ENCODE measurements around the gene MPPED1. TPM values are rescaled to one million over a fixed set of nuclear protein-coding genes. Genes with fewer than 3 reads are reported as not detected.

MPPED1 gene, protein sequence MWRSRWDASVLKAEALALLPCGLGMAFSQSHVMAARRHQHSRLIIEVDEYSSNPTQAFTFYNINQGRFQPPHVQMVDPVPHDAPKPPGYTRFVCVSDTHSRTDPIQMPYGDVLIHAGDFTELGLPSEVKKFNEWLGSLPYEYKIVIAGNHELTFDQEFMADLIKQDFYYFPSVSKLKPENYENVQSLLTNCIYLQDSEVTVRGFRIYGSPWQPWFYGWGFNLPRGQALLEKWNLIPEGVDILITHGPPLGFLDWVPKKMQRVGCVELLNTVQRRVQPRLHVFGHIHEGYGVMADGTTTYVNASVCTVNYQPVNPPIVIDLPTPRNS
- not detected in 2 replicates for total RNA-seq

DNA sequence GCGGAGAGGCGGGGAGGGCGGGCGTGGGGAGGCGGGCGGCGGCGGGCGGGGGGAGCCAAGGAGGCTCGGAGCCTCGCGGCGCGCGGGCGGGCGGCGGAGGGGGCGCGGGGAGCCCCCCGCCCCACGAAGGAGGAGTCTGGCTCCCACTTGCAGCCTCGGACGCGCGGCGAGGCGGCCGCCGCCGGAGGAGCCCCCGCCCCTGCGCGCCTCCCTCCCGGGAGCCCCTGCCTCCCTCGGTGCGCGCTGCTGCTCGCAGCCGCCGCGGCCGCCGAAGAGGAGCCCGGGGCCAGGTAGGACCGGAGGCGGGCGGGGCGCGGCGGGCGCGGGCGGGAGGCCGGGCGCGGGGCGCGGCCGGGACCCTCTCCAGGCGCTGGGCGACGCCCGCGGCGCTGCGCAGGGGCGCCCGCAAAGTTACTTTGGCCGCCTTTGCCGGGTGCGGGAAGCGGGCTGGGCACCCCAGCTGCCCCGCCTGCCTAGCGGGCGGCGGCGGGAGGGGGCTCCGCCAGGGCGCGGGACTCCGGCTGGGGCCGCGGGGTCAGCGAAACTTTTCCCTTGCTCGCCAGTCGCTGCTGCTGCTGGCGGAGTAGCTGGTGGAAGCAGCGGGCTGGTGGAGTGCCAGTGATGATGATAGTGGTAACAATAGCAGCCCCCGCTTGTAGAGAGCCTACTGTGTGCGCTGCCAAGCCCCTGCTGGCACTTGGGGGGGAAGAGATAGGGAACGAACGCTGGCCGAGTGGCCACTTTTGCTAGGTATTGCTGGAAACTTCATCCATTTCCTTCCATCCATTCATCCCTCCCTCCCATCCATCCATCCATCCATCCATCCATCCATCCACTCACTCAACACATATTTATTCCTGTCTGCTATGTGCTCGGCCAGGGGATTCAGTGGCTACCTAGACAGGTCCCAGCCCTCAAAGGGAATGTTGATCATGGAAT lies at the start of gene MPPED1:
Gene MPPED1, plus strand, starts transcription at position 146 of the 939 bp plus-strand sequence. CDS start 12,972 bp downstream, outside the sequence.

Other genes starting within 250 kb of the MPPED1 start
- 10.9 and 11.5 TPM in 2 replicates for gene TTLL12, start 224.9 kb upstream of the MPPED1 start, total RNA-seq
- under 0.01 and 0.34 TPM in 2 replicates for gene SCUBE1, start 68.6 kb upstream of the MPPED1 start, total RNA-seq

Data from bronchial smooth muscle cell (primary cell).